Activated T-cell treated with anti-CD3 and anti-CD28 coated beads for 1 hour (primary cell): Measurements from ENCODE around the gene MTF2.
A peak's percentile ranks its signal among the peaks of the same experiment; 100 is the strongest.
"Not testable (repeated sequence)": the region's sequence is repeated elsewhere in the genome, so short reads cannot be mapped to it uniquely, and the experiment has no call there.

Experiments
- DNase-seq: peaks from one replicate; pipeline ENCODE4 v3.0.0-alpha.2; 2020; ENCODE audit warnings: low read depth

The MTF2 gene

GRCh38 chr1:93142161-93142560 is 63.1 kb downstream of the MTF2 start:
- DNase-seq, result no peak

GRCh38 chr1:93143136-93143535 is 64.1 kb downstream of the MTF2 start:
- DNase-seq, result no peak

- DNase-seq, result no peak
Measured at GRCh38 chr1:93143769-93144168, 64.7 kb downstream of the MTF2 start.

- no peak for DNase-seq
Measured at GRCh38 chr1:93148001-93148400, 68.9 kb downstream of the MTF2 start.

- no peak for DNase-seq
Measured at GRCh38 chr1:93150729-93151128, 71.6 kb downstream of the MTF2 start.

- no peak for DNase-seq
Measured at GRCh38 chr1:93151474-93151873, 72.4 kb downstream of the MTF2 start.

- no peak for DNase-seq
Measured at GRCh38 chr1:93152835-93153234, 73.8 kb downstream of the MTF2 start.

GRCh38 chr1:93154898-93155297 is 75.8 kb downstream of the MTF2 start:
- DNase-seq, result no peak

- no peak for DNase-seq
Measured at GRCh38 chr1:93155335-93155734, 76.3 kb downstream of the MTF2 start.

- no peak for DNase-seq
Measured at GRCh38 chr1:93159337-93159736, 80.3 kb downstream of the MTF2 start.

- not testable (repeated sequence) for DNase-seq
Measured at GRCh38 chr1:93163314-93163713, 84.2 kb downstream of the MTF2 start.

- DNase-seq, result no peak
Measured at GRCh38 chr1:93164816-93165215, 85.7 kb downstream of the MTF2 start.

- DNase-seq, result not testable (repeated sequence)
Measured at GRCh38 chr1:93165895-93166294, 86.8 kb downstream of the MTF2 start.

GRCh38 chr1:93167006-93167405 is 87.9 kb downstream of the MTF2 start:
- DNase-seq, result no peak

GRCh38 chr1:93170141-93170678 is 91.1 kb downstream of the MTF2 start:
- not testable (repeated sequence) for DNase-seq

GRCh38 chr1:93171549-93172034 is 92.5 kb downstream of the MTF2 start:
- no peak for DNase-seq

GRCh38 chr1:93172778-93173177 is 93.7 kb downstream of the MTF2 start:
- DNase-seq, result no peak

- not testable (repeated sequence) for DNase-seq
Measured at GRCh38 chr1:93174638-93175037, 95.6 kb downstream of the MTF2 start.

- no peak for DNase-seq
Measured at GRCh38 chr1:93177991-93178390, 98.9 kb downstream of the MTF2 start.

GRCh38 chr1:93178418-93178817 is 99.3 kb downstream of the MTF2 start:
- no peak for DNase-seq

- DNase-seq, result peak; percentile 87
Measured at GRCh38 chr1:93179886-93180722, 101.0 kb downstream of the MTF2 start, which contains the start of gene TMED5. Gene TMED5 (minus strand): TSS chr1:93180413. CDS start chr1:93180242, 171 bp downstream.

GRCh38 chr1:93180723-93181613 is 101.9 kb downstream of the MTF2 start, which contains the start of gene CCDC18:
Gene CCDC18 (plus strand): TSS chr1:93180724. CDS start chr1:93183362, 2,638 bp downstream.
- peak; percentile 42 for DNase-seq
